ENCODE data around the gene GPRC5D. TPM values are rescaled to one million over a fixed set of nuclear protein-coding genes. Genes with fewer than 3 reads are reported as not detected.

Gene GPRC5D
- total and polyA plus RNA-seq, 5 donors = not detected

GRCh38 chr12:12919666-12920435, 32.1 kb downstream of the GPRC5D start:
- Histone ChIP-seq H3K27me3 (ENCODE audit: control insufficient read depth, insufficient read depth) (no peaks in the 10 kb centered on the region), H3K4me3 (ENCODE audit: low read length) (no peak overlapping the region), H3K9me3 (ENCODE audit: control insufficient read depth, low read length) (no peaks in the 10 kb centered on the region), H3K27ac (ENCODE audit: low read length) (no peak overlapping the region), H3K4me1 (ENCODE audit: control insufficient read depth, insufficient read depth, low read length) (no peaks in the 10 kb centered on the region)
- WGBS = 67% methylated on average over 5 of the region's 5 CpGs
- ATAC-seq (no peak), DNase-seq (no peak)
- intact Hi-C loops (cut with DNase I) = loop anchor here (5.0 to 10.0 kb wide), 8 partner anchors 62 to 312 kb away; no protein-coding TSS in a partner anchor

- H3K27ac ChIP-seq (ENCODE audit: low read length) = no peak overlapping the region
- 72% methylated on average over 6 of the region's 6 CpGs for WGBS
- H3K4me1 ChIP-seq (ENCODE audit: control insufficient read depth, insufficient read depth, low read length) = no peaks in the 10 kb centered on the region
- H3K4me3 ChIP-seq (ENCODE audit: low read length) = no peak overlapping the region
- ATAC-seq = no peak
- intact Hi-C loops (cut with DNase I) = loop anchor here (5.0 to 10.0 kb wide), 8 partner anchors 63 to 313 kb away; no protein-coding TSS in a partner anchor
- no peaks in the 10 kb centered on the region for H3K9me3 ChIP-seq (ENCODE audit: control insufficient read depth, low read length)
- no peak for DNase-seq
- no peaks in the 10 kb centered on the region for H3K27me3 ChIP-seq (ENCODE audit: control insufficient read depth, insufficient read depth)
Measured at GRCh38 chr12:12918781-12919389, 33.1 kb downstream of the GPRC5D start.

GRCh38 chr12:12917517-12917916, 34.5 kb downstream of the GPRC5D start:
- WGBS = 94% methylated on average over 2 of the region's 2 CpGs

GRCh38 chr12:12916135-12916944, 35.6 kb downstream of the GPRC5D start:
- ATAC-seq = peak; percentile 95
- H3K9me3 ChIP-seq (ENCODE audit: control insufficient read depth, low read length) = no peaks in the 10 kb centered on the region
- peak; percentile 83 to 95 (median 92) for DNase-seq
- no peak overlapping the region for H3K4me3 ChIP-seq (ENCODE audit: low read length)
- peak overlapping the region; percentile 6 for H3K27ac ChIP-seq (ENCODE audit: low read length)
- intact Hi-C loops (cut with DNase I) = loop anchor here (5.0 to 10.0 kb wide), 8 partner anchors 66 to 316 kb away; no protein-coding TSS in a partner anchor
- H3K27me3 ChIP-seq (ENCODE audit: control insufficient read depth, insufficient read depth) = no peaks in the 10 kb centered on the region
- 18% methylated on average over 19 of the region's 19 CpGs for WGBS
- no peaks in the 10 kb centered on the region for H3K4me1 ChIP-seq (ENCODE audit: control insufficient read depth, insufficient read depth, low read length)

More at GRCh38 chr12:12917517-12917916, 34.5 kb downstream of the GPRC5D start:
- no peaks in the 10 kb centered on the region for H3K9me3 ChIP-seq (ENCODE audit: control insufficient read depth, low read length)
- ATAC-seq (no peak), DNase-seq (no peak)
- intact Hi-C loops (cut with DNase I) = loop anchor here (5.0 to 10.0 kb wide), 8 partner anchors 65 to 315 kb away; no protein-coding TSS in a partner anchor
- H3K27ac ChIP-seq (ENCODE audit: low read length) = no peak overlapping the region
- no peaks in the 10 kb centered on the region for H3K27me3 ChIP-seq (ENCODE audit: control insufficient read depth, insufficient read depth)
- H3K4me1 ChIP-seq (ENCODE audit: control insufficient read depth, insufficient read depth, low read length) = no peaks in the 10 kb centered on the region
- no peak overlapping the region for H3K4me3 ChIP-seq (ENCODE audit: low read length)

GRCh38 chr12:12915656-12916055, 36.3 kb downstream of the GPRC5D start:
- no peaks in the 10 kb centered on the region for H3K27me3 ChIP-seq (ENCODE audit: control insufficient read depth, insufficient read depth)
- DNase-seq (peak in 1 of 3 donors; percentile 62), ATAC-seq (no peak)
- no peak overlapping the region for H3K27ac ChIP-seq (ENCODE audit: low read length)
- WGBS = 81% methylated on average over 10 of the region's 10 CpGs
- no peaks in the 10 kb centered on the region for H3K9me3 ChIP-seq (ENCODE audit: control insufficient read depth, low read length)
- H3K4me1 ChIP-seq (ENCODE audit: control insufficient read depth, insufficient read depth, low read length) = no peaks in the 10 kb centered on the region
- intact Hi-C loops (cut with DNase I) = loop anchor here (5.0 to 10.0 kb wide), 8 partner anchors 67 to 317 kb away; no protein-coding TSS in a partner anchor
- H3K4me3 ChIP-seq (ENCODE audit: low read length) = no peak overlapping the region

- Histone ChIP-seq H3K4me3 (ENCODE audit: low read length) (no peak overlapping the region), H3K4me1 (ENCODE audit: control insufficient read depth, insufficient read depth, low read length) (peaks cover 1% of the 10 kb centered on the region), H3K27me3 (ENCODE audit: control insufficient read depth, insufficient read depth) (no peaks in the 10 kb centered on the region), H3K9me3 (ENCODE audit: control insufficient read depth, low read length) (no peaks in the 10 kb centered on the region), H3K27ac (ENCODE audit: low read length) (no peak overlapping the region)
- no peak for ATAC-seq
- intact Hi-C loops (cut with DNase I) = loop anchor here in 2 of 4 donors (10.0 kb wide), 4 partner anchors 72 to 312 kb away; no protein-coding TSS in a partner anchor
- DNase-seq = no peak
- 95% methylated on average over 5 of the region's 5 CpGs for WGBS
Measured at GRCh38 chr12:12912711-12913110, 39.3 kb downstream of the GPRC5D start.

GRCh38 chr12:12909995-12910420, 42.0 kb downstream of the GPRC5D start:
- Histone ChIP-seq H3K27me3 (ENCODE audit: control insufficient read depth, insufficient read depth) (no peaks in the 10 kb centered on the region), H3K9me3 (ENCODE audit: control insufficient read depth, low read length) (no peaks in the 10 kb centered on the region), H3K4me3 (ENCODE audit: low read length) (no peak overlapping the region), H3K27ac (ENCODE audit: low read length) (peak overlapping the region; percentile 3), H3K4me1 (ENCODE audit: control insufficient read depth, insufficient read depth, low read length) (peaks cover 1% of the 10 kb centered on the region)
- ATAC-seq (peak; percentile 86 to 94), DNase-seq (no peak)
- WGBS = 42% methylated on average over 4 of the region's 4 CpGs
- intact Hi-C loops (cut with DNase I) = loop anchor here in 2 of 4 donors (10.0 kb wide), 4 partner anchors 75 to 315 kb away; no protein-coding TSS in a partner anchor

- intact Hi-C loops (cut with DNase I) = no loop called here
- no peaks in the 10 kb centered on the region for H3K9me3 ChIP-seq (ENCODE audit: control insufficient read depth, low read length)
- WGBS = 45% methylated on average over 4 of the region's 4 CpGs
- H3K4me3 ChIP-seq (ENCODE audit: low read length) = no peak overlapping the region
- H3K27me3 ChIP-seq (ENCODE audit: control insufficient read depth, insufficient read depth) = no peaks in the 10 kb centered on the region
- H3K4me1 ChIP-seq (ENCODE audit: control insufficient read depth, insufficient read depth, low read length) = peaks cover 1% of the 10 kb centered on the region
- ATAC-seq (peak; percentile 7 to 50), DNase-seq (peak in 1 of 3 donors; percentile 36)
- no peak overlapping the region for H3K27ac ChIP-seq (ENCODE audit: low read length)
Measured at GRCh38 chr12:12909228-12909994, 42.6 kb downstream of the GPRC5D start.

GRCh38 chr12:12908711-12909110, 43.3 kb downstream of the GPRC5D start:
- ATAC-seq = no peak
- H3K27ac ChIP-seq (ENCODE audit: low read length) = no peak overlapping the region

GRCh38 chr12:12908252-12908651, 43.7 kb downstream of the GPRC5D start:
- Histone ChIP-seq H3K27me3 (ENCODE audit: control insufficient read depth, insufficient read depth) (no peaks in the 10 kb centered on the region), H3K9me3 (ENCODE audit: control insufficient read depth, low read length) (no peaks in the 10 kb centered on the region), H3K4me1 (ENCODE audit: control insufficient read depth, insufficient read depth, low read length) (peaks cover 1% of the 10 kb centered on the region), H3K27ac (ENCODE audit: low read length) (no peak overlapping the region), H3K4me3 (ENCODE audit: low read length) (no peak overlapping the region)
- ATAC-seq (no peak), DNase-seq (no peak)
- 89% methylated on average over 14 of the region's 14 CpGs for WGBS
- intact Hi-C loops (cut with DNase I) = no loop called here

More at GRCh38 chr12:12908711-12909110, 43.3 kb downstream of the GPRC5D start:
- no peak overlapping the region for H3K4me3 ChIP-seq (ENCODE audit: low read length)
- intact Hi-C loops (cut with DNase I) = no loop called here
- no peaks in the 10 kb centered on the region for H3K9me3 ChIP-seq (ENCODE audit: control insufficient read depth, low read length)
- H3K27me3 ChIP-seq (ENCODE audit: control insufficient read depth, insufficient read depth) = no peaks in the 10 kb centered on the region
- H3K4me1 ChIP-seq (ENCODE audit: control insufficient read depth, insufficient read depth, low read length) = peaks cover 1% of the 10 kb centered on the region
- WGBS = 95% methylated on average over 12 of the region's 12 CpGs
- DNase-seq = no peak
